Vagina (tissue), 2 donors: ENCODE results near the gene SLC22A23. TPM values are rescaled to one million over a fixed set of nuclear protein-coding genes. Genes with fewer than 3 reads are reported as not detected.

Source experiments
- DNase-seq, 2 donors: peaks; one replicate each; pipeline ENCODE4 v3.0.0-alpha.2; 2017; ENCODE audit errors: extremely low spot score in 2 of 2
- H3K27ac ChIP-seq: fragments of 200-600 bp; sonication (generic); one replicate; pipeline ENCODE4 v1.5.1; 2019
- H3K27me3 ChIP-seq: fragments of 200-600 bp; sonication (generic); one replicate; pipeline ENCODE4 v1.5.1; 2019
- H3K36me3 ChIP-seq, 2 donors: fragments of 200-600 bp; sonication (generic); one replicate each; pipeline ENCODE4 v1.5.1; 2017 to 2019
- H3K4me1 ChIP-seq: fragments of 200-600 bp; sonication (generic); one replicate; pipeline ENCODE4 v1.5.1; 2019
- H3K4me3 ChIP-seq, 2 donors: fragments of 200-600 bp; sonication (generic); 1 replicate in 1 of 2; 2 replicates in 1 of 2; pipeline ENCODE4 v1.5.1; 2016 to 2019
- H3K9me3 ChIP-seq: fragments of 200-600 bp; sonication (generic); one replicate; pipeline ENCODE4 v1.5.1; 2019
- POLR2A ChIP-seq, 2 donors: fragments of 450-650 bp; IDR thresholded peaks; one replicate each; pipeline ENCODE4 v1.6.1; 2017; ENCODE audit warnings: antibody characterized with exemption in 2 of 2, mild to moderate bottlenecking in 2 of 2, moderate library complexity in 2 of 2
- POLR2AphosphoS5 ChIP-seq, 2 donors: sonication (generic); formaldehyde crosslinking; IDR thresholded peaks; one replicate each; pipeline ENCODE4 v1.9.0; 2017; ENCODE audit warnings: antibody characterized with exemption in 2 of 2, mild to moderate bottlenecking in 2 of 2, low read depth in 1 of 2; ENCODE audit not compliant: insufficient read depth in 1 of 2
- intact Hi-C: fragments of 100-400 bp; cut with DNase I; formaldehyde crosslinking; loops from one replicate; pipeline ENCODE4 v1.15.1; 2023
- total RNA-seq: library from RNA; depleted of rRNA; stranded (reverse); fragments of >200 nt; gene quantifications from one replicate; pipeline ENCODE4 v1.2.3, GENCODE V29; 2016
- TF ChIP-seq, protein P1 (sequence below), 3 experiments: fragments of 450-650 bp in 2 of 3; fragments of 200-600 bp in 1 of 3; sonication (generic) in 1 of 3; IDR thresholded peaks; one replicate each; pipeline ENCODE4 v1.5.1; 2017 to 2019; ENCODE audit warnings: antibody characterized with exemption in 3 of 3, mild to moderate bottlenecking in 2 of 3, moderate library complexity in 2 of 3

Gene SLC22A23
- total RNA-seq, 1 donor from 2014 or later, result 40.5 TPM

DNA sequence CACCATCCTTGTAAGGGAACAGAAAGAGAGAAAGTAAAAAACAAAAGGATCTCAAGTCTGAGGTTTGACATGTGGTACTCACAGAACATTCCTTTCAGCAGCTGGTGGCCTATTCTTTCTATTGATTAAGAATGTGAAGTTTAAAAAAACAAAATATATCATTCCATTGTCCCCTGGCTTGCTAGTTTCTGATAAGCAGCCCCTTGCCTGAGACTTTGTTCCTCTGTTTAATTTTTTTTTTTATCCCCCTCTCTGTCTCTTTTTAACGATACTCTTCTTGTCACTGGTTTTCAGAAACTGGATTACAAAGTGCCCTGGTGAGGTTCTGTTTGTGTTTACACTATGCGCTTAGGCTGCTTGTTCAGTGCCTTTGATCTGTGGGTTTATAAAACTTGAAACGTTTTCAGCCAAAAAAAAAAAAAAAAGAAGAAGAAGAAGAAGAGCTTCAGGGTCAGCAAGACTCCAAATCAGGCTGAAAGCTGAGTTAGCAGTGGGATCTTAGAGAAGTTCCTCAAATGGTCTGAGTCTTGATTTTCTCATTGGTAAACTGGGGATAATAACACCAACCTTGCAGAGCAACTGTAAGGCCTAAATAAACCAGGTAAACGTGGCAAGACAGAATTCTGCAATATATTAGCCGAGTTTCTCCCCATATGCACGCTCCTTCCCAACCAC, 45.1 kb upstream of the SLC22A23 start:
- H3K9me3 ChIP-seq, result no peaks in the 10 kb centered on the region
- H3K27ac ChIP-seq, result no peak overlapping the region
- H3K4me3 ChIP-seq, result no peak overlapping the region
- intact Hi-C loops, result no loop called here
- TF ChIP-seq, protein P1, sequence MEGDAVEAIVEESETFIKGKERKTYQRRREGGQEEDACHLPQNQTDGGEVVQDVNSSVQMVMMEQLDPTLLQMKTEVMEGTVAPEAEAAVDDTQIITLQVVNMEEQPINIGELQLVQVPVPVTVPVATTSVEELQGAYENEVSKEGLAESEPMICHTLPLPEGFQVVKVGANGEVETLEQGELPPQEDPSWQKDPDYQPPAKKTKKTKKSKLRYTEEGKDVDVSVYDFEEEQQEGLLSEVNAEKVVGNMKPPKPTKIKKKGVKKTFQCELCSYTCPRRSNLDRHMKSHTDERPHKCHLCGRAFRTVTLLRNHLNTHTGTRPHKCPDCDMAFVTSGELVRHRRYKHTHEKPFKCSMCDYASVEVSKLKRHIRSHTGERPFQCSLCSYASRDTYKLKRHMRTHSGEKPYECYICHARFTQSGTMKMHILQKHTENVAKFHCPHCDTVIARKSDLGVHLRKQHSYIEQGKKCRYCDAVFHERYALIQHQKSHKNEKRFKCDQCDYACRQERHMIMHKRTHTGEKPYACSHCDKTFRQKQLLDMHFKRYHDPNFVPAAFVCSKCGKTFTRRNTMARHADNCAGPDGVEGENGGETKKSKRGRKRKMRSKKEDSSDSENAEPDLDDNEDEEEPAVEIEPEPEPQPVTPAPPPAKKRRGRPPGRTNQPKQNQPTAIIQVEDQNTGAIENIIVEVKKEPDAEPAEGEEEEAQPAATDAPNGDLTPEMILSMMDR (IDR thresholded peaks at IDR 0.05), result no peak
- no peak for TF ChIP-seq POLR2A (IDR thresholded peaks at IDR 0.05)
- no peak for TF ChIP-seq POLR2AphosphoS5 (IDR thresholded peaks at IDR 0.05; ENCODE audit: insufficient read depth in 1 of 2, low read depth in 1 of 2)
- H3K36me3 ChIP-seq, result no peaks in the 10 kb centered on the region
- H3K27me3 ChIP-seq, result no peaks in the 10 kb centered on the region
- DNase-seq, result no peak
- H3K4me1 ChIP-seq, result peaks cover 26% of the 10 kb centered on the region

DNA sequence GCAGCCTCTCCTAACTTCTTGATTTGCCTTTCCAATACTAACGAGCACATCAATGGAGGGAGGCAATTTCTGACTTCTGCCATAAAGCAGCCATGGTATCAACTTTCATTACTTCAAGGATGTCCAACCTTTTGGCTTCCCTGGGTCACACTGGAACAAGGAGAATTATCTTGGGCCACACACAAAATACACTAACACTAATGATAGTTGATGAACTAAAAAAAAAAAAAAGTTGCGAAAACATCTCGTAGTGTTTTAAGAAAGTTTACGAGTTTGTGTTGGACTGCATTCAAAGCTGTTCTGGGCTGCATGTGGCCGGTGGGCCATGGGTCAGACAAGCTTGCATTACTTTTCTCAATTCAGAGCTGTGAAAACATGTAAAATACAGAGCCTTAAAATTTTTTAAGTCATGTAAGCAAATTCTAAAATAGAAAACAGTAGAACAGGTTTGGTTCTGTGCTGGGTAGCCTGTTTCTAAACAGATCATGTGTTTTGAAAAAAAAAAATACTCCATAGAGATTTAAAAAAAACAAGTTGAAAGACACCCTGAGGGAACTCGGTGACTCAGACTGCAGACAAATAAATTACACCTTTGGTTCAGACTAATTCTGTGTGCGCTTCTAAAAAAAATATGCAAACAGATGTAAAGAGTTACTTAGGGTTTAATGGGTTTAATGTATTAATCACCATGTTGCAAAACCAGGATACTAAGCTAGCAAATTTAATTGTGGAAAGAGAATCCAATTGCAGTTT, 43.6 kb upstream of the SLC22A23 start:
- H3K27me3 ChIP-seq, result no peaks in the 10 kb centered on the region
- no peak for DNase-seq
- H3K36me3 ChIP-seq, result no peaks in the 10 kb centered on the region
- peak overlapping the region; percentile 35 for H3K27ac ChIP-seq
- no peak overlapping the region for H3K4me3 ChIP-seq
- intact Hi-C loops, result no loop called here
- H3K9me3 ChIP-seq, result no peaks in the 10 kb centered on the region
- TF ChIP-seq POLR2A (IDR thresholded peaks at IDR 0.05), result no peak
- TF ChIP-seq POLR2AphosphoS5 (IDR thresholded peaks at IDR 0.05; ENCODE audit: insufficient read depth in 1 of 2, low read depth in 1 of 2), result peak in 1 of 2 donors; percentile 89
- peaks cover 22% of the 10 kb centered on the region for H3K4me1 ChIP-seq

DNA sequence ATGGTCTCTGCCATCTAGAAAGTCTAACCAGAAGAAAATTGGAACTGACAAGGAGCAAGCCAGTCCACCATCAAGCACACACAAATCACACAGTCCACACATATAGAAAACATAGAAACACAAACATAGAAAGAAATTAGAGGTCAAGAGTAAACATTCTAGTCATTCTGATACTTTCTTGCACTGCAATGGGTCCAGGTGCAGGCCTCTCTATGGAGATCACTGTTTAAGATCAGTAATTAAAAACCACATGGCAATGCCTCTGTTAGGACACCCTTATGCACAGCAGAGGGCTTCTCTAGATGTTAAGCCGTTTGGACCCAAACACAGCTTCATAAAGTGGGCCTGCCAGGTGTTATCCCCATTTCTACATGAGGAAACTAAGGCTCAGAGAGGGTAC, 42.8 kb upstream of the SLC22A23 start:
- intact Hi-C loops, result no loop called here
- TF ChIP-seq POLR2A (IDR thresholded peaks at IDR 0.05) (no peak), POLR2AphosphoS5 (IDR thresholded peaks at IDR 0.05; ENCODE audit: insufficient read depth in 1 of 2, low read depth in 1 of 2) (no peak)
- TF ChIP-seq, protein P1 (IDR thresholded peaks at IDR 0.05), result no peak
- Histone ChIP-seq H3K36me3 (no peaks in the 10 kb centered on the region), H3K4me1 (peaks cover 18% of the 10 kb centered on the region), H3K4me3 (no peak overlapping the region), H3K27ac (peak overlapping the region; percentile 35), H3K27me3 (no peaks in the 10 kb centered on the region), H3K9me3 (no peaks in the 10 kb centered on the region)
- DNase-seq, result no peak

DNA sequence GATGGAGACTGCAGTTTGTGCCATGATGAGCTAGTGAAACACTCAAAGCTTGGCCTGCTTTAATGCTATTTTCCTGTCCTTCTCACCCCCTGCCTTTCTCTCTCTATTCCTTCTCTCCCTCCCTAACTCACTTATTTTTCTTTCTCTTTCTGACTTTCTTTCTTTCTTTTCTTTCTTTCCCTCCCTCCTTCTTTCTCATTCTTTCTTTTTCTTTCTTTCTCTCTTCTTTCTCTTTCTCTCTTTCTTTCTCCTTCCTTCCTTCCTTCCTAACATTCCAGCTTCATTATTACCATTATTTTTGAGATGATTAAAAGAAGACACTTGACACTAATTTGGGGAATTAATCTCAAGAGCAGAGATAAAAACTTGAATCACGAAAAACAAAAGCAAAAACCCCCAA, 39.5 kb upstream of the SLC22A23 start:
- H3K9me3 ChIP-seq, result no peaks in the 10 kb centered on the region
- TF ChIP-seq, protein P1 (IDR thresholded peaks at IDR 0.05), result no peak
- no peak for TF ChIP-seq POLR2A (IDR thresholded peaks at IDR 0.05)
- TF ChIP-seq POLR2AphosphoS5 (IDR thresholded peaks at IDR 0.05; ENCODE audit: insufficient read depth in 1 of 2, low read depth in 1 of 2), result no peak
- no peak overlapping the region for H3K4me3 ChIP-seq
- H3K27me3 ChIP-seq, result no peaks in the 10 kb centered on the region
- no peak for DNase-seq
- peaks cover 15% of the 10 kb centered on the region for H3K4me1 ChIP-seq
- intact Hi-C loops, result no loop called here
- H3K36me3 ChIP-seq, result no peaks in the 10 kb centered on the region
- no peak overlapping the region for H3K27ac ChIP-seq

DNA sequence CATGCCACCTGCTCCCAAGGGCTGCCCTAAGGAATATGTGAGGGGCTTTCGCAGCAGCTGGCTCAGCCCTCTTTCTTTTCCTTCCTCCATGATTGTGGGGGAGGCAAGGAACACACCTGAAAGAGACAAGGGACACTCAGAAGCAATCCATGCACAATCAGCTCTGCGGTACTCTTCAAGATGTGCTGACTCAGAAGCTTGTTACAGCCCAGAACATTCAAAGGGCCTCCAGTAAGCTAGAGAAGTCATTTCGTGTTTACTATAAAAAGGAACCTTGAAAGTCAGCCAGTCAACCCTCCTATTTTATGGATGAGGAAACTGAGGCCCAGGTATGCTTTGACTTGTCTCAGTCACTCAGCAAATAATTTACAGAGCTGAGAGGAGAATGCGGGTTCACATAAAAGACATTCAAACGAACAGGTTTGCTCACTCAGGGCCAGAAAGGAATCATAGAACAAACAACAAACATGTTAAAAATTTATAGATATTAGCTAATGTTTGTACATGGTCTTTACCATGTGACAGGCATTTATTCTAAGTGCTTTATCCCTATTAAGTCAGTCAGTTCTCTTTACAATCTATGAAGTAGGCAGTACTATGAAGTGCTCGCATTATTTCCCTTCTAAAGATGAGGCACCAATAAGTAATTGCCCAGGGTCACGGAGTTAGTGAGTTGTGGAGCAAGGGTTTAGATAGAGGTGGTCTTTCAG, 37.7 kb upstream of the SLC22A23 start:
- Histone ChIP-seq H3K36me3 (no peaks in the 10 kb centered on the region), H3K27me3 (no peaks in the 10 kb centered on the region), H3K27ac (no peak overlapping the region), H3K4me3 (no peak overlapping the region), H3K4me1 (no peaks in the 10 kb centered on the region), H3K9me3 (no peaks in the 10 kb centered on the region)
- intact Hi-C loops, result no loop called here
- TF ChIP-seq, protein P1 (IDR thresholded peaks at IDR 0.05), result no peak
- TF ChIP-seq POLR2A (IDR thresholded peaks at IDR 0.05), result no peak
- TF ChIP-seq POLR2AphosphoS5 (IDR thresholded peaks at IDR 0.05; ENCODE audit: insufficient read depth in 1 of 2, low read depth in 1 of 2), result no peak
- DNase-seq, result no peak
